ENCODE results near the gene DEDD. TPM values are rescaled to one million over a fixed set of nuclear protein-coding genes. Genes with fewer than 3 reads are reported as not detected.
"Not testable (repeated sequence)": the region's sequence is repeated elsewhere in the genome, so short reads cannot be mapped to it uniquely, and the experiment has no call there.

DEDD gene
- total RNA-seq, 1 donor from 2014 or later: 34.3 TPM

DNA sequence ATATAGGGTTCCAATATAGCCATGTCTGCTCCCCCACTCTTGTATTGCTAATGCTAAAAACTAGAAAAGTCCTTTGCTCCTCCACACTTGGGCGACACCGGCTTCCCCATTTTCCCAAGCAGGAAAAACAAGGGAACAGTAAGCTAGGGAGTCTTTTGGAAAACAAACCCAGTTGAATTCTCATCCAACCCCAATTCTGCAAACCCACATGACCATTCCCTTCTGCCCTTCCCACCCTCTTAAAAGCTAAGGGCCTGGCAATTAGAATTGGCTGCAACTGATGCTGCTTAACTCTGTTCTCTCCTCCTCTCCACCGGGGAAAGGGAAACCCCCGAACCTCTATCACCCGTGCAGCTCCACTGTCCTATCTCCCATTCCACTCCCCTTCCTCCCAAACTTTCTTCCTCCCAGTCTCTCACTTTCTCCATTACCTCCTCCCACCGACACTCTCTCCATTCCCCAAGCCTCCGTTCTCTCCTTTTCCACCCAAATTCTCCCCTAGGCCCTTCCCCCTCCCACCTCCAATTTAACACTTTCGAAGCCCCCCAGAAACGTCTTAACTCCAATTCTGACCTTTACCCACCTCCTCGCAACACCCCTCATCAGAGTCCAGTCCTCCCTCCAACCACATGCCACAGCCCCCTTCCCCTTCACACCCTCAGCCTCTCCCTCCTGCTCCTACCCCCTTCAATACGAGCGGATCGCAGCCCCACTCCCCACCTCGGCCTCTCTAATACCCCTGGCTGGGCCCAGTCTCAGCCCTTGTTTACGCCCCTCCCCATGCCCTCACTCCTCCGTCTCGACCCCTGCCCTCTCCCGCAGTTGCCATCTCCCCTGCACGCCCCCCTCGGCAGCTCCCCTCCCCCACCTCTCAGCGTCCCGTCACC lies 701 bp downstream of the DEDD start:
- intact Hi-C loops (cut with DNase I): no loop called here

DNA sequence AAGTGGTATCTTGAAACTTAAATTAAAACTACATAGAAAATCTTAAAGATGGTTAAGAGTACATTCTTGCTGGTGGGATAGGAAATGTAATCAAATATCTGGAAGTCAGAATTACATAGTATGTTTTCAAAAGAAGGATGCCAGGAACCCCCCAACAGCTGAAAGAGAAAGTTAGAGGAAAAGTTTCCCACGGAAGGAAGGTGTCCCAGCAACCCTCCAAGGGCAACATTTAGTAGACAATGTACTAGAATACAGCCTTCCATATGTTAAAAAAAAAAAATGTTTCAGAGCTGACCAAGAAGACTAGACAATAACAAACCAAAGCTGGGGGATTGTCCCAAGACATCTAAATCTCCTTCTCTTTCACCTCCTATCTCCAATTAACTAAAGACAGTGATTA lies 2.2 kb downstream of the DEDD start:
- intact Hi-C loops (cut with DNase I): no loop called here
- no peak for DNase-seq (ENCODE audit: low spot score)
- ATAC-seq: no peak

More for the DNA sequence above, 701 bp downstream of the DEDD start:
- ATAC-seq (peak; percentile 49), DNase-seq (ENCODE audit: low spot score) (no peak)

DNA sequence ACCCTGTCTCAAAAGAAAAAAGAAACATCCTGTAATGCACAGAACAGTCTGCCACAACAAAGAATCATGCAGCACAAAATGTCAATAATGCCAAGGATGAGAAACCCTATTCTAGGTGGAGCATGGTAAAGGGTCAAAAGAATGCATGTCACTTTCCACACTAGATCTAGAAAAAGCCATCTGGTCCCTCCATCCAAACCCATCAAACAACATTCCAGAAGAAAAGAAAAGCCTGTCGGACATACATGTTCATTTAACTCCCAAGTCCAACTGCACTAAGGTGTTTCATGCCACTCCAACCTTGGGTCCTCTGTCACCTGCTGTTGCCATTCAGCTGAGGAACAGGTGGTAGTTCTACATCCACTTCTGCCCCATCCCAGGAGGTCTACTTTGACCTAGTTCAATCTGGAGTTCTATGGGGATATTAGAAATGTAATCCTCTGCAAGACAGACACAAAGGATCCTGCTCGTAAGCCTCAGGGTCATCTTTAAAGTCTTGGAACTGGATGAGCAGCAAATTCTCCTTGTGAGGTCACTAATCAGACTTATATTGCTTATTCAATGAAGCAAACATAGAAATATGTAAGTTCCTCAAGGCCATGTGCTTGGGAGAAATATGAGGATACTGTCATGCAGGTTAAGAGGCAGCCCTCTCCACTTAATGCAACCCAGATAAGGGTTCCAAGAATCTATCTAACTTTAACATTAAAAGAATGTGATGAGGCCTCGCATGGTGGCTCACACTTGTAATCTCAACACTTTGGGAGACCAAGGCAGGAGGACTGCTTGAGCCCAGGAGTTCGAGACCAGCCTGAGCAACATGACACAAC lies 3.7 kb downstream of the DEDD start:
- no peak for DNase-seq (ENCODE audit: low spot score)
- intact Hi-C loops (cut with DNase I): no loop called here
- no peak for ATAC-seq

- ATAC-seq (no peak), DNase-seq (ENCODE audit: low spot score) (no peak)
- intact Hi-C loops (cut with DNase I): no loop called here
Observed at GRCh38 chr1:161127649-161128048, 4.8 kb downstream of the DEDD start.

DNA sequence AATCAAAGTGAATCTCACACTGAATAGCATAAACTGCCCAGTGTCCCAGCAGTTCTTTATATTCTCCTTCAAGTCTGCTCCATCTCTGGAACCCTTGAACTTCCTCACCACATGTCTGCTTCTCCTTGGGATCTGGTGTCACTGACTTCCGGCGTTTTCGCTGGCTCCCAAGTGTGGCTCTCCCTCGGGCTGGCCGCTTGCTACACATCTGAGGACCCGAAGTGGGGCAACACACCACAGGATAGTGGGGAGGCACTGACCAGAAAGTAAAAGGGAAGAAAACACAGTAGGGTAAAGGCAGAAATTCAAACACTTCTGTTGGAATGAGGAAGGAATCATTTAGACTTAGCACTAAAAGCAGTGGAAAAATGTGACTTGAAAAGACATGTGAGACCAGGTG lies 9.5 kb downstream of the DEDD start:
- ATAC-seq (no peak), DNase-seq (ENCODE audit: low spot score) (no peak)
- intact Hi-C loops (cut with DNase I): no loop called here

DNA sequence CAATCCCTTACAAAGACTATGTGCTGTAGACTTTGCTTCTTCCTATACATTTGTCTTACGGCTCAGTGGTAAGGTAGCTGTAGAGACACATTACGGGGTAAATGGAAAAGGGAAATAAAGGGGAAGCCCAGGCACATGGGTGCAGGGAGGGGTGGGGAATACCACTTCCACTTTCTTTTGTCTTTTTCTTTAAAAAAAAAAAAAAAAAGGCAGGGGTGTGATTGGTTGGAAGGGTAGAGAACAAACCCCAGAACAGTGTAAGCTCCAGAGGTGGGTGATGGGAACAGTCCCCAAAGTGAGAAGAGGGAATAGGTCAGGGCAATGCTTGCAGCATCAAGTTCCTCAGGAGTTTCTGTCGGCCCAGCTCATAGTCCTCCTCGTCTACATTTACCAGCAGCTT lies 10.6 kb downstream of the DEDD start:
- DNase-seq (ENCODE audit: low spot score) (no peak), ATAC-seq (no peak)

GRCh38 chr1:161121042-161121650 lies 11.3 kb downstream of the DEDD start:
- DNase-seq (ENCODE audit: low spot score) (no peak), ATAC-seq (no peak)
- intact Hi-C loops (cut with DNase I): no loop called here

More for the DNA sequence above, 10.6 kb downstream of the DEDD start:
- intact Hi-C loops (cut with DNase I): no loop called here

- peak; percentile 19 for ATAC-seq
- intact Hi-C loops (cut with DNase I): no loop called here
- DNase-seq (ENCODE audit: low spot score): no peak
Observed at GRCh38 chr1:161119092-161119903, 13.2 kb downstream of the DEDD start.

- DNase-seq (ENCODE audit: low spot score) (peak; percentile 93), ATAC-seq (peak; percentile 96)
- intact Hi-C loops (cut with DNase I): no loop called here
Observed at GRCh38 chr1:161117759-161118581, 14.5 kb downstream of the DEDD start, which contains the start of the genes NIT1 and PFDN2. NIT1 (plus strand) TSS chr1:161118105; CDS start chr1:161118177, 72 bp downstream. PFDN2 (minus strand) TSS chr1:161118037; CDS start chr1:161118026, 11 bp downstream.

DNA sequence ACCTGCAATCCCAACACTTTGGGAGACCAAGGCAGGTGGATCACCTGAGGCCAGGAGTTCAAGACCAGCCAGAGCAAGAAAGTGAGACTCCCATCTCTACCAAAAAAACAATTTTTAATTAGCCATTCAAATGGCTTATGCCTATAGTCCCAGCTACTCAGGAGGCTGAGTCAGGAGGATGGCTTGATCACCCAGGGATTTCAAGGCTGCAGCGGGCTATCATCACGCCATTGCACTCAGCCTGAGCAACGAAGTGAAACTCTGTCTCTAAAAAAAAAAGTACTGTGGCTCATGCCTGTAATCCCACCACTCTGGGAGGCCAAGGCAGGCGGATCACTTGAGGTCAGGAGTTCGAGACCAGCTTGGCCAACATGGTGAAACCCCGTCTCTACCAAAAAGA lies 16.5 kb downstream of the DEDD start:
- intact Hi-C loops (cut with DNase I); DNase-seq (ENCODE audit: low spot score); ATAC-seq: not testable (repeated sequence)

GRCh38 chr1:161115132-161115711 lies 17.2 kb downstream of the DEDD start:
- no peak for ATAC-seq
- intact Hi-C loops (cut with DNase I): no loop called here
- DNase-seq (ENCODE audit: low spot score): no peak

DNA sequence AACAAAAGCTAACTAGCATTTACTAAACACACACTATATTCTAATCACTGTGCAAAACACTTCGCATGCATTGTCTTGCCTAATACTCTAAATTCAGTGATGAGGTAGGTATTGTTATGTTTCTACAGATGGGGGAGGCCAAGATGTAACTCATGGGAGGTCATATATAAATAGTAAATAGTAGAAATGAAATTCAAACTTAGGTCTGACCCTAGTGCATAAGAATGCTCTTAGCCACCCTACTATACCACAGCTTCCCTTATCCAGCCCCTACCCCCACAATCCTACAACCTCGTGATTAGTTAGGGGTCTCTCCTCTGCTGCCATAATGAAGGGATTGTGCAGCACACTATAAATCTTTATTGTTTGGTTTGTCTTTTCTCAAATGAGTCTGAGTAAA lies 17.9 kb downstream of the DEDD start:
- intact Hi-C loops (cut with DNase I): no loop called here
- no peak for DNase-seq (ENCODE audit: low spot score)

GRCh38 chr1:161113915-161114314 lies 18.6 kb downstream of the DEDD start:
- ATAC-seq: no peak
- intact Hi-C loops (cut with DNase I): no loop called here
- DNase-seq (ENCODE audit: low spot score): no peak

More for the DNA sequence above, 17.9 kb downstream of the DEDD start:
- ATAC-seq: no peak

DNA sequence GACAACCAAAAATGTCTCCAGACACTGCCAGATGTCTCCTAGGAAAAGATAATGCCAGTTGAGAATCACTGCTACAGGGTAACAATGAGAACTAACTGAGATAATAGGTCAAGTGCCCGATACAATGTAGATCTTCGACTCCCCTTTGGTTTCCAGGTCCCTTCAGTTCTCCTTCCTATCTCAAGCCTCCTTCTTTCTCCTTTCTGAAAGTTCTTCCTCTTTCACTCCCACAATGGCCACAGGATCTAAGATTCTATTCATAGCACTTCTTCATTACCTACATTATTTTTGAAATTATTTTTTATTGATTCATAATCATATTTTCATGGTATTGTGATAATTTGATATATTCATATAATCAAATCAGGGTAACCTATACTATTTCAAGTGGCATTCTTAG lies 20.9 kb downstream of the DEDD start:
- no peak for ATAC-seq
- intact Hi-C loops (cut with DNase I): no loop called here
- DNase-seq (ENCODE audit: low spot score): no peak

GRCh38 chr1:161111117-161111516 lies 21.4 kb downstream of the DEDD start:
- no peak for DNase-seq (ENCODE audit: low spot score)
- no peak for ATAC-seq
- intact Hi-C loops (cut with DNase I): no loop called here

- DNase-seq (ENCODE audit: low spot score) (no peak), ATAC-seq (no peak)
- intact Hi-C loops (cut with DNase I): no loop called here
Observed at GRCh38 chr1:161106431-161106830, 26.0 kb downstream of the DEDD start.

DNA sequence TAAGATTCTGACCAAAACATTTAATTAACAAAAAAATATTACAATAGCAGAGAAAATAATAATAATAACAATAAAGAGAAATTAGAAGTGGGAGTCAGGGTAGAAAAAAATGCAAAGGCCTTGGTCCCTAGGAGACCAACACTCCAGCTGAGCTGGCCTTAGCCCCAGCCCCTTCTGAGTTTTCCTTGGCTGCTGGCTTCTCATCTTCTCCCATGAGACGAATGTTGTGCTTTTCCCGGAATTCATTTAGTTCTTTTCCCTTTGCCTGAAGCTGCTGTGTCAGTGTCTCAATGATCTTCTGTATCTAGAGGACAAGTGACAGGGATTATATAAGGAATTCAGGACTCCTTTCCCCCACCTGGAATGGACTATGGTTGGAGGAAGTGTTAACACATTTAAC lies 31.9 kb downstream of the DEDD start:
- ATAC-seq: no peak
- intact Hi-C loops (cut with DNase I): no loop called here
- peak; percentile 45 for DNase-seq (ENCODE audit: low spot score)
